Testis (tissue), 2 donors: ENCODE data around the gene MRPS34.

ENCODE experiments used
- POLR2A ChIP-seq: fragments of 450-650 bp; IDR thresholded peaks from one replicate; pipeline ENCODE4 v1.6.1; 2017; ENCODE audit warnings: antibody characterized with exemption, mild to moderate bottlenecking, moderate library complexity
- TF ChIP-seq, protein P1 (sequence below), 3 experiments: fragments of 450-650 bp in 2 of 3; fragments of 200-600 bp in 1 of 3; sonication (generic) in 1 of 3; IDR thresholded peaks; one replicate each; pipeline ENCODE4 v1.5.1; 2016 to 2019; ENCODE audit warnings: antibody characterized with exemption in 3 of 3, mild to moderate bottlenecking in 2 of 3, moderate library complexity in 1 of 3

DNA sequence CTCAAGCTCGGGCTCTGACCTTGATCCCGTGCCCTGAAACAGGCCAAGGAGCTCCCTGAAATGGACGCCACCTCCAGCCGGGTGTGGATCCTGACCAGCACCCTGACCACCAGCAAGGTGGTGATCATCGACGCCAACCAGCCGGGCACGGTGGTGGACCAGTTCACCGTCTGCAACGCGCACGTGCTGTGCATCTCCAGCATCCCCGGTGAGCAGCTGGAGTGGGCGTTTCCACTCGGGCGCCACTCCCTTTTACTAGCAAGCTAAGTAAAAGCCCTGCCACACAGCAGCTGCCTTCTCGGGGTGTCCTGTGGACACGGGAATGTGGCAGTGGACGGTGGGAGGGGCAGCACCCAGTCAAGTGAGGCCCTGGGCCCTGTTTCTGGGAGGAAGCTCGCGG is 8.0 kb downstream of the MRPS34 start:
- TF ChIP-seq, protein P1, sequence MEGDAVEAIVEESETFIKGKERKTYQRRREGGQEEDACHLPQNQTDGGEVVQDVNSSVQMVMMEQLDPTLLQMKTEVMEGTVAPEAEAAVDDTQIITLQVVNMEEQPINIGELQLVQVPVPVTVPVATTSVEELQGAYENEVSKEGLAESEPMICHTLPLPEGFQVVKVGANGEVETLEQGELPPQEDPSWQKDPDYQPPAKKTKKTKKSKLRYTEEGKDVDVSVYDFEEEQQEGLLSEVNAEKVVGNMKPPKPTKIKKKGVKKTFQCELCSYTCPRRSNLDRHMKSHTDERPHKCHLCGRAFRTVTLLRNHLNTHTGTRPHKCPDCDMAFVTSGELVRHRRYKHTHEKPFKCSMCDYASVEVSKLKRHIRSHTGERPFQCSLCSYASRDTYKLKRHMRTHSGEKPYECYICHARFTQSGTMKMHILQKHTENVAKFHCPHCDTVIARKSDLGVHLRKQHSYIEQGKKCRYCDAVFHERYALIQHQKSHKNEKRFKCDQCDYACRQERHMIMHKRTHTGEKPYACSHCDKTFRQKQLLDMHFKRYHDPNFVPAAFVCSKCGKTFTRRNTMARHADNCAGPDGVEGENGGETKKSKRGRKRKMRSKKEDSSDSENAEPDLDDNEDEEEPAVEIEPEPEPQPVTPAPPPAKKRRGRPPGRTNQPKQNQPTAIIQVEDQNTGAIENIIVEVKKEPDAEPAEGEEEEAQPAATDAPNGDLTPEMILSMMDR (IDR thresholded peaks at IDR 0.05) = no peak
- TF ChIP-seq POLR2A = no peak
